HepG2 (cell line): ENCODE data around the gene SENP6. TPM values are rescaled to one million over a fixed set of nuclear protein-coding genes. Genes with fewer than 3 reads are reported as not detected.

Experiments used
- ATAC-seq: fragments of 200-7000 bp; cut with Tn5 transposase; 3 replicates; pipeline ENCODE4 v1.9.1; 2020; ENCODE audit warnings: mild to moderate bottlenecking, moderate library complexity
- BruUV-seq: library from RNA; stranded (reverse); fragments of 400-500 nt; replicated peaks from 2 replicates; lab custom pipeline; 2021; lab: Mats Ljungman, UMichigan
- CTCF ChIA-PET: fragments of 300-600 bp; formaldehyde crosslinking; extraction: SDS; loops from one replicate; lab custom pipeline; 2021; ENCODE audit warnings: low total read pairs, inconsistent platforms, low intra/inter-chr PET ratio; lab: Yijun Ruan, JAX
- POLR2A ChIA-PET: fragments of 350-600 bp; sonication (Branson Sonifier 250); formaldehyde crosslinking; loops from one replicate; lab custom pipeline; 2020; ENCODE audit warnings: antibody characterized with exemption, inconsistent platforms; lab: Yijun Ruan, JAX
- DNase-seq: peaks from one replicate; pipeline ENCODE4 v3.0.0-alpha.2; 2015; ENCODE audit warnings: low spot score
- FAIRE-seq: peaks from 3 replicates; lab custom pipeline; 2011; peaks lifted over from hg19 to GRCh38; lab: Jason Lieb, UNC
- H2AFZ ChIP-seq: one replicate; pipeline ENCODE4 v1.6.1; 2011; ENCODE audit warnings: low read length, inconsistent platforms
- H3K27ac ChIP-seq: fragments of 300-600 bp; 3 replicates; pipeline ENCODE4 v1.8.0; 2011; ENCODE audit warnings: mixed run types, mild to moderate bottlenecking, mixed read lengths, low read length, inconsistent platforms; ENCODE audit not compliant: insufficient read depth; ENCODE audit errors: extremely low read length
- H3K27me3 ChIP-seq, 2 experiments: fragments of 200-600 bp in 1 of 2; 2 replicates in 1 of 2; 3 replicates in 1 of 2; pipeline versions ENCODE4 v1.6.0 to v1.8.0; 2011; ENCODE audit warnings: low read length in 2 of 2, mild to moderate bottlenecking in 2 of 2, moderate library complexity in 2 of 2, inconsistent platforms in 1 of 2; ENCODE audit not compliant: insufficient read depth in 2 of 2, control insufficient read depth in 1 of 2
- H3K36me3 ChIP-seq, 2 experiments: fragments of 200-600 bp in 1 of 2; replicated peaks in 1 of 2; 2 replicates in 1 of 2; 3 replicates in 1 of 2; pipeline versions ENCODE4 v1.5.1 to v1.8.0; 2011; ENCODE audit warnings: low read length in 2 of 2, inconsistent platforms in 1 of 2; ENCODE audit not compliant: insufficient read depth in 2 of 2, control insufficient read depth in 1 of 2
- H3K4me1 ChIP-seq: 2 replicates; pipeline ENCODE4 v1.5.1; 2012; ENCODE audit warnings: low read length, inconsistent platforms; ENCODE audit not compliant: insufficient read depth
- H3K4me2 ChIP-seq: 2 replicates; pipeline ENCODE4 v1.6.0; 2011; ENCODE audit warnings: low read depth, low read length, inconsistent platforms
- H3K4me3 ChIP-seq, 3 experiments: fragments of 200-600 bp in 1 of 3; sonication (generic), shearing (Covaris generic) in 1 of 3; replicated peaks in 1 of 3; 2 replicates each; pipeline ENCODE4 v1.5.1; 2011 to 2016; ENCODE audit warnings: low read length in 3 of 3, inconsistent platforms in 2 of 3, low read depth in 2 of 3, mild to moderate bottlenecking in 2 of 3, control low read depth in 1 of 3, mixed read lengths in 1 of 3; ENCODE audit not compliant: insufficient read depth in 1 of 3
- H3K79me2 ChIP-seq: one replicate; pipeline ENCODE4 v1.6.1; 2011; ENCODE audit warnings: low read length, inconsistent platforms; ENCODE audit not compliant: insufficient read depth
- H3K9ac ChIP-seq: 2 replicates; pipeline ENCODE4 v1.6.0; 2011; ENCODE audit warnings: mild to moderate bottlenecking, low read depth, low read length, inconsistent platforms; ENCODE audit not compliant: insufficient read depth
- H3K9me3 ChIP-seq: 2 replicates; pipeline ENCODE4 v1.5.1; 2012; ENCODE audit warnings: mild to moderate bottlenecking, low read length
- H4K20me1 ChIP-seq: 2 replicates; pipeline ENCODE4 v1.6.0; 2011; ENCODE audit warnings: inconsistent platforms, mild to moderate bottlenecking, low read length, moderate library complexity; ENCODE audit not compliant: insufficient read depth
- DBP ChIP-seq: sonication (generic); formaldehyde crosslinking; IDR thresholded peaks from 2 replicates; pipeline ENCODE4 v1.4.0; 2020; ENCODE audit warnings: missing genetic modification reagents; ENCODE audit errors: not compliant biosample characterization
- EHMT2 ChIP-seq: fragments of 200-600 bp; sonication (generic); IDR thresholded peaks from 2 replicates; pipeline ENCODE4 v1.7.0; 2017; ENCODE audit warnings: antibody characterized with exemption, low read depth, low read length, borderline replicate concordance
- GLI4 ChIP-seq: sonication (generic); formaldehyde crosslinking; IDR thresholded peaks from 2 replicates; pipeline ENCODE4 v1.5.1; 2020; ENCODE audit warnings: missing genetic modification reagents, mild to moderate bottlenecking, moderate library complexity, borderline replicate concordance
- HES4 ChIP-seq: sonication (generic); formaldehyde crosslinking; IDR thresholded peaks from 2 replicates; pipeline ENCODE4 v1.9.0; 2021; ENCODE audit warnings: mild to moderate bottlenecking, missing genetic modification reagents, borderline replicate concordance
- HHEX ChIP-seq: IDR thresholded peaks from 2 replicates; pipeline ENCODE4 v1.6.1; 2016; ENCODE audit warnings: control low read depth
- MEF2D ChIP-seq: sonication (generic); formaldehyde crosslinking; IDR thresholded peaks from 2 replicates; pipeline ENCODE4 v1.5.1; 2020; ENCODE audit warnings: mild to moderate bottlenecking, missing genetic modification reagents
- NFKBIZ ChIP-seq: IDR thresholded peaks from 2 replicates; pipeline ENCODE4 v1.6.1; 2018; ENCODE audit warnings: missing genetic modification reagents, missing compliant biosample characterization
- NFYB ChIP-seq: sonication (generic); formaldehyde crosslinking; IDR thresholded peaks from 2 replicates; pipeline ENCODE4 v1.4.0; 2020; ENCODE audit warnings: missing genetic modification reagents
- RBAK ChIP-seq: sonication (generic); formaldehyde crosslinking; IDR thresholded peaks from 2 replicates; pipeline ENCODE4 v1.5.1; 2020; ENCODE audit warnings: mild to moderate bottlenecking, missing genetic modification reagents
- SMC3 ChIP-seq: IDR thresholded peaks from 2 replicates; pipeline ENCODE4 v1.6.1; 2011; ENCODE audit warnings: low read length, improper control_type of control experiment
- SMYD3 ChIP-seq: sonication (generic); formaldehyde crosslinking; IDR thresholded peaks from 2 replicates; pipeline ENCODE4 v1.8.1; 2023; ENCODE audit warnings: mild to moderate bottlenecking, missing genetic modification reagents
- SNRNP70 ChIP-seq: fragments of 200-400 bp; formaldehyde crosslinking; IDR thresholded peaks from 2 replicates; pipeline ENCODE4 v1.6.1; 2017; ENCODE audit warnings: mild to moderate bottlenecking, low read depth, low read length, moderate library complexity
- ZNF501 ChIP-seq: sonication (generic); formaldehyde crosslinking; IDR thresholded peaks from 2 replicates; pipeline ENCODE4 v1.5.1; 2020; ENCODE audit warnings: mild to moderate bottlenecking, moderate library complexity, missing genetic modification reagents
- ZNF607 ChIP-seq: sonication (generic); formaldehyde crosslinking; IDR thresholded peaks from 2 replicates; pipeline ENCODE4 v1.5.1; 2020; ENCODE audit warnings: missing genetic modification reagents, mild to moderate bottlenecking, borderline replicate concordance
- ZNF7 ChIP-seq: IDR thresholded peaks from 2 replicates; pipeline ENCODE4 v1.6.1; 2016; ENCODE audit warnings: missing biosample characterization, missing genetic modification reagents
- ZNF703 ChIP-seq: sonication (generic); formaldehyde crosslinking; IDR thresholded peaks from 2 replicates; pipeline ENCODE4 v1.5.1; 2020; ENCODE audit warnings: missing genetic modification reagents, mild to moderate bottlenecking, moderate library complexity, borderline replicate concordance
- ZSCAN21 ChIP-seq: sonication (generic); formaldehyde crosslinking; IDR thresholded peaks from 2 replicates; pipeline ENCODE4 v1.8.0; 2022; ENCODE audit warnings: mild to moderate bottlenecking, missing genetic modification reagents, moderate library complexity, borderline replicate concordance
- WGBS: methylation state at CpG from one replicate; pipeline ENCODE4 v1.1.6; 2017; ENCODE audit warnings: low lambda C conversion rate; 5-methylcytosine and 5-hydroxymethylcytosine counted together
- in situ Hi-C: cut with HindIII; loops from 2 replicates; pipeline ENCODE4 v1.10.0; 2017; ENCODE audit warnings: low pct_unique_long_range_greater_than_20kb; ENCODE audit not compliant: extremely low pct_ligation_motif_present
- intact Hi-C: fragments of 100-400 bp; cut with micrococcal nuclease; formaldehyde crosslinking; loops from one replicate; pipeline ENCODE4 v1.10.0; 2022; ENCODE audit not compliant: unreplicated experiment
- polyA plus RNA-seq, 8 experiments: library from polyadenylated mRNA; depleted of rRNA in 3 of 8; stranded (reverse) in 7 of 8; unstranded in 1 of 8; fragments of >200 nt; fragmentation: Illumina TruSeq in 4 of 8; extraction: Trizol in 4 of 8; gene quantifications; 2 replicates each; pipeline versions ENCODE4 v1.2.1 to v1.2.3, GENCODE V29; 2011 to 2016; ENCODE audit warnings: low read depth in 4 of 8, missing spikeins in 1 of 8, mixed read lengths in 1 of 8; ENCODE audit not compliant: insufficient read depth in 1 of 8
- total RNA-seq, 5 experiments: library from RNA; depleted of rRNA; stranded (reverse); fragments of >200 nt; fragmentation: Illumina TruSeq; extraction: Trizol; gene quantifications; 2 replicates each; pipeline ENCODE4 v1.2.3, GENCODE V29; 2016; ENCODE audit warnings: low read depth in 1 of 5
- TF ChIP-seq, protein P1 (sequence below): sonication (generic); formaldehyde crosslinking; IDR thresholded peaks from 2 replicates; pipeline ENCODE4 v1.4.0; 2020; ENCODE audit warnings: missing genetic modification reagents, borderline replicate concordance
- TF ChIP-seq, protein P2 (sequence below): sonication (generic); formaldehyde crosslinking; IDR thresholded peaks from 2 replicates; pipeline ENCODE4 v1.4.0; 2020; ENCODE audit warnings: mild to moderate bottlenecking, missing genetic modification reagents

SENP6 gene
- total and polyA plus RNA-seq, 2 of the 13 experiments (the other 11 are each of a cell fraction or from before 2014, with no cell fraction given): 21.9 to 50.1 TPM

GRCh38 chr6:75601304-75602245, at the start of gene SENP6 (continued):
- TF ChIP-seq, protein P1, sequence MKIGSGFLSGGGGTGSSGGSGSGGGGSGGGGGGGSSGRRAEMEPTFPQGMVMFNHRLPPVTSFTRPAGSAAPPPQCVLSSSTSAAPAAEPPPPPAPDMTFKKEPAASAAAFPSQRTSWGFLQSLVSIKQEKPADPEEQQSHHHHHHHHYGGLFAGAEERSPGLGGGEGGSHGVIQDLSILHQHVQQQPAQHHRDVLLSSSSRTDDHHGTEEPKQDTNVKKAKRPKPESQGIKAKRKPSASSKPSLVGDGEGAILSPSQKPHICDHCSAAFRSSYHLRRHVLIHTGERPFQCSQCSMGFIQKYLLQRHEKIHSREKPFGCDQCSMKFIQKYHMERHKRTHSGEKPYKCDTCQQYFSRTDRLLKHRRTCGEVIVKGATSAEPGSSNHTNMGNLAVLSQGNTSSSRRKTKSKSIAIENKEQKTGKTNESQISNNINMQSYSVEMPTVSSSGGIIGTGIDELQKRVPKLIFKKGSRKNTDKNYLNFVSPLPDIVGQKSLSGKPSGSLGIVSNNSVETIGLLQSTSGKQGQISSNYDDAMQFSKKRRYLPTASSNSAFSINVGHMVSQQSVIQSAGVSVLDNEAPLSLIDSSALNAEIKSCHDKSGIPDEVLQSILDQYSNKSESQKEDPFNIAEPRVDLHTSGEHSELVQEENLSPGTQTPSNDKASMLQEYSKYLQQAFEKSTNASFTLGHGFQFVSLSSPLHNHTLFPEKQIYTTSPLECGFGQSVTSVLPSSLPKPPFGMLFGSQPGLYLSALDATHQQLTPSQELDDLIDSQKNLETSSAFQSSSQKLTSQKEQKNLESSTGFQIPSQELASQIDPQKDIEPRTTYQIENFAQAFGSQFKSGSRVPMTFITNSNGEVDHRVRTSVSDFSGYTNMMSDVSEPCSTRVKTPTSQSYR: peak; percentile 85; the same call in 1 of the 2 replicates
- TF ChIP-seq GLI4: no peak
- no peak for TF ChIP-seq SMC3
- no peak for TF ChIP-seq NFYB (CRISPR knock-in tag)
- no peak for TF ChIP-seq ZNF703 (CRISPR knock-in tag)
- TF ChIP-seq ZNF501: peak; percentile 72
- TF ChIP-seq ZNF7 (CRISPR knock-in tag): no peak; the same call in 1 of the 2 replicates
- TF ChIP-seq NFKBIZ (CRISPR knock-in tag): no peak; the same call in 1 of the 2 replicates

DNA sequence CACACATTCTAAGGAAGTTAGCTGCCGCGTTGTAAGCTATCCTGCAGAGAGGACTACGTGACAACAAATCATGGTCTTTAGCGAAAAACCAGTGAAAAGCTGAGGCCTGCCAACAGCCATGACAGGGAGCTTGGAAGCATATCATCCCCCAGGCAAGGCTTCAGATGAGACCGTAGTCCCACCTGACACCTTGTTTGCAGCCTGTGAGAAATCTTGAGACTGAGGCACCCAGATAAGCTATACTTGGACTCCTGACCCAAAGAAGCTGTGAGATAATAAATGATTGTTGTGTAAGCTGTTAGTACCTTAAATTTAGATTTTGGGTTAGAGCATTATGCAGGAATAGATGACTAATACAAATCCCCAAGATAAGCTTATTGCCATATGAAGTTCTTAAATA, 45.4 kb upstream of the SENP6 start:
- in situ Hi-C loops: no loop called here
- no peaks in the 10 kb centered on the region for H3K36me3 ChIP-seq
- POLR2A ChIA-PET: no interaction called here
- FAIRE-seq (no peak), DNase-seq (no peak), ATAC-seq (no peak)
- no peaks in the 10 kb centered on the region for H3K9me3 ChIP-seq
- no peak overlapping the region for H3K4me3 ChIP-seq
- WGBS: 95% methylated on average over 5 of the region's 5 CpGs
- H3K4me2 ChIP-seq: no peak overlapping the region
- no TSS peak for BruUV-seq
- H3K9ac ChIP-seq: no peak overlapping the region
- no peak overlapping the region for H2AFZ ChIP-seq
- no peaks in the 10 kb centered on the region for H3K4me1 ChIP-seq
- CTCF ChIA-PET: no interaction called here
- no peak overlapping the region for H3K27ac ChIP-seq
- intact Hi-C loops: no loop called here
- no peaks in the 10 kb centered on the region; a peak in 2 of 5 replicates for H3K27me3 ChIP-seq
- no peaks in the 10 kb centered on the region for H3K79me2 ChIP-seq
- H4K20me1 ChIP-seq: no peaks in the 10 kb centered on the region
- no peak for TF ChIP-seq ZSCAN21
- TF ChIP-seq RBAK (CRISPR knock-in tag): no peak
- TF ChIP-seq MEF2D: no peak
- TF ChIP-seq, protein P2, sequence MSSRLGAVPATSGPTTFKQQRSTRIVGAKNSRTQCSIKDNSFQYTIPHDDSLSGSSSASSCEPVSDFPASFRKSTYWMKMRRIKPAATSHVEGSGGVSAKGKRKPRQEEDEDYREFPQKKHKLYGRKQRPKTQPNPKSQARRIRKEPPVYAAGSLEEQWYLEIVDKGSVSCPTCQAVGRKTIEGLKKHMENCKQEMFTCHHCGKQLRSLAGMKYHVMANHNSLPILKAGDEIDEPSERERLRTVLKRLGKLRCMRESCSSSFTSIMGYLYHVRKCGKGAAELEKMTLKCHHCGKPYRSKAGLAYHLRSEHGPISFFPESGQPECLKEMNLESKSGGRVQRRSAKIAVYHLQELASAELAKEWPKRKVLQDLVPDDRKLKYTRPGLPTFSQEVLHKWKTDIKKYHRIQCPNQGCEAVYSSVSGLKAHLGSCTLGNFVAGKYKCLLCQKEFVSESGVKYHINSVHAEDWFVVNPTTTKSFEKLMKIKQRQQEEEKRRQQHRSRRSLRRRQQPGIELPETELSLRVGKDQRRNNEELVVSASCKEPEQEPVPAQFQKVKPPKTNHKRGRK (CRISPR knock-in tag): no peak
- TF ChIP-seq ZNF607: no peak
- TF ChIP-seq EHMT2: no peak
- TF ChIP-seq HES4 (CRISPR knock-in tag): no peak
- no peak for TF ChIP-seq SMYD3 (CRISPR knock-in tag)
- TF ChIP-seq DBP (CRISPR knock-in tag): no peak
- TF ChIP-seq SNRNP70: no peak
- TF ChIP-seq HHEX (CRISPR knock-in tag): no peak
